HCT116 (cell line): Measurements from ENCODE around the gene AXIN2.

ENCODE experiments used
- CTCF ChIP-seq, 3 experiments: fragments of 200-600 bp in 1 of 3; sonication (generic) in 1 of 3; IDR thresholded peaks in 2 of 3; conservative IDR thresholded peaks in 1 of 3; 2 replicates each; pipeline ENCODE4 v1.5.1; 2012 to 2017; ENCODE audit warnings: low read depth in 2 of 3, low read length in 2 of 3, antibody characterized with exemption in 1 of 3, borderline replicate concordance in 1 of 3, control low read depth in 1 of 3, mild to moderate bottlenecking in 1 of 3, mixed read lengths in 1 of 3, mixed run types in 1 of 3, moderate library complexity in 1 of 3; ENCODE audit not compliant: insufficient read depth in 1 of 3
- EZH2 ChIP-seq: fragments of 200-600 bp; sonication (generic); IDR thresholded peaks from 2 replicates; pipeline ENCODE4 v1.6.1; 2017; ENCODE audit warnings: antibody characterized with exemption, mixed run types
- POLR2A ChIP-seq: IDR thresholded peaks from 2 replicates; pipeline ENCODE4 v1.7.0; 2011; ENCODE audit warnings: borderline replicate concordance; ENCODE audit not compliant: insufficient read depth, insufficient read length; ENCODE audit errors: extremely low read depth
- POLR2AphosphoS5 ChIP-seq: IDR thresholded peaks from 2 replicates; pipeline ENCODE4 v1.6.1; 2011; ENCODE audit warnings: mild to moderate bottlenecking, low read depth, low read length, moderate library complexity

GRCh38 chr17:65568918-65569317 lies 7.5 kb upstream of the AXIN2 start:
- no peak for TF ChIP-seq POLR2AphosphoS5
- no peak for TF ChIP-seq CTCF (IDR thresholded peaks at IDR 0.05 in 2 of 3, conservative IDR thresholded peaks at IDR 0.05 in 1 of 3; ENCODE audit: borderline replicate concordance in 1 of 3, insufficient read depth in 1 of 3, low read depth in 2 of 3, low read length in 2 of 3)
- TF ChIP-seq EZH2 = no peak
- TF ChIP-seq POLR2A = no peak
